ENCODE data around the gene CDCA7. TPM values are rescaled to one million over a fixed set of nuclear protein-coding genes. Genes with fewer than 3 reads are reported as not detected.

CDCA7 gene
- total RNA-seq, 1 experiment from 2014 or later = 19.7 TPM

- in situ Hi-C loops (cut with HindIII; ENCODE audit: low pct_unique_long_range_greater_than_20kb, low sequenced_read_pairs) = no loop called here
- no peak for DNase-seq (ENCODE audit: low read depth, low spot score)
These were observed 62.7 kb downstream of the CDCA7 start for GRCh38 chr2:173417341-173417740.

GRCh38 chr2:173417802-173418201 lies 63.1 kb downstream of the CDCA7 start:
- in situ Hi-C loops (cut with HindIII; ENCODE audit: low pct_unique_long_range_greater_than_20kb, low sequenced_read_pairs) = no loop called here
- DNase-seq (ENCODE audit: low read depth, low spot score) = no peak

All from SK-MEL-5 (cell line).